Renal pelvis (tissue), 4 donors: Measurements from ENCODE around the gene CMTM6. TPM values are rescaled to one million over a fixed set of nuclear protein-coding genes. Genes with fewer than 3 reads are reported as not detected.
"Not testable (repeated sequence)": the region's sequence is repeated elsewhere in the genome, so short reads cannot be mapped to it uniquely, and the experiment has no call there.

Source experiments
- DNase-seq: peaks from one replicate; pipeline ENCODE4 v3.0.0-alpha.2; 2013
- polyA plus RNA-seq, 3 donors: library from polyadenylated mRNA; unstranded; fragments of 120-200 nt; gene quantifications; one replicate each; pipeline ENCODE4 v1.2.1, GENCODE V29; 2013; ENCODE audit not compliant: insufficient read length in 3 of 3

Gene CMTM6
- polyA plus RNA-seq, 3 donors, result 65.1 to 67.1 (median 67.1) TPM

DNA sequence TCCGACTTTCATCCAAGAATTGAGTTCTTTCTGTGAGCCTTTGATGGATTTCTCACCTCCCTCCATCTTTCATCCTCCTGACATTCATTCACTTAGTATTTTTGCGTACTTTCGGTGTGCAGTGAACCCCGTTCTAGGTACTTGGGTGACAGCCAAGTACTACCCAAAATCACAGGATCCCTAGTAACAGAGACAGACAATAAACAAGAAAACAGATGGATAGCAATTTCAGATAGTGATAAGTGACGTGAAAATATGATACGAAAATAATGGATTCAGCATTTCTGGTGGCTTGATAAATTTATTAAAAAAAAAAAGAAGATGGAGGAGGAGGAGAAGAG lies 264 bp upstream of the CMTM6 start:
- DNase-seq, result no peak

GRCh38 chr3:32501783-32502117 lies 902 bp downstream of the CMTM6 start:
- DNase-seq, result no peak

DNA sequence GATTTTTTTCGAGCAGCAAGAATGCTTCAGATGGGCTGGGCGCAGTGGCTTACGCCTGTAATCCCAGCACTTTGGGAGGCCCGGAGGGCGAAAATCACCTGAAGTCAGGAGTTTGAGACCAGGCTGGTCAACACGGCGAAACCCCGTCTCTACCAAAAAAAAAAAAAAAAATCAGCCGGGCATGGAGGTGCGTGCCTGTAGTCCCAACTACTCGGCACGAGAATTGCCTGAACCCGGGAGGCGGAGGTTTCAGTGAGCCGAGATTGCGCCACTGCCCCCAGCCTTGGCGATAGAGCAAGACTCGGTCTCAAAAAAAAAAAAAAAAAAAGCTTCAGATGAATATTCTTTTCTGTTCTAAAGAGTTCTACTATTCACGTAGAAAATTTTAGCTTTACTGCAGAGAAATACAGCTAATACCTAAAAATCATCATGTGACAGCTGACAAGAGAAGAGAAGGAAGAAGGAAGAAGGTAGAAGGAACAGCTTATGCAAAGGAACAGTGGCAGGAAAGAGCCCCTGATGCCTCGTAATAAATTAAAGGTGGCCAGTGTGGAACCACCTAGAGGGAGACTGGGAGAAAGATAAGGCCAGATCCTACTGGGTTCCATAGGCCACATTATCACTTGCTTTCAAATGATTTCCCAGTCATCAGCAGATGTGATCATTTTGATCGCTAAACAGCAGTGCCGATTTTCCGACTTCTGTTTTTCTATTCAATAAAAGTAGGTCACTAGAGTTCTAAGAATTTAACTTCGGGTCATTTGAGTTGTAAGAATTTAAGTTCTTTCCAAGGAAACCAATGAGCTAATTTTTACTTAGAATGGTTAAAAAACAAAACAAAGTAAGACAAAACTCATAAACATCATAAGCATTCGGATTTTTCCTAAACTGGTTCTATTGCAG lies 1.5 kb downstream of the CMTM6 start:
- no peak for DNase-seq

DNA sequence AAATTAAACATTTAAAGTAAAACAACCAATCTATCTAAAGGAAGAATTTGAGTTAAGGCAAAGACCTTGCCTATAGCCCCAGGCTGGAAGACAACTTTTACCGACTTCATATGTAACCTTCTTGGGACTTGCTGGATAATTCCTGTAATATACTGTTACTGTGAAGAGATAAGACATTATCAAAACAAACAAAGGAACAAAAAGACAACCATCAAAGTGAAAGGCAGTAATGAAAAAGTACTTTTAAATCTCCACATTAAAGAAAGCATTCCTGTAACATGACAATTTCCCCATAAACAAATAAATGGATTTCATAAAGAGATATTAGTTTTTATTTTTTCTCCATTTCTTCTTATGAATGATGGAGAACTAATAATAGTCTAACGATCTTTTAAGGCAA lies 2.4 kb downstream of the CMTM6 start:
- no peak for DNase-seq

DNA sequence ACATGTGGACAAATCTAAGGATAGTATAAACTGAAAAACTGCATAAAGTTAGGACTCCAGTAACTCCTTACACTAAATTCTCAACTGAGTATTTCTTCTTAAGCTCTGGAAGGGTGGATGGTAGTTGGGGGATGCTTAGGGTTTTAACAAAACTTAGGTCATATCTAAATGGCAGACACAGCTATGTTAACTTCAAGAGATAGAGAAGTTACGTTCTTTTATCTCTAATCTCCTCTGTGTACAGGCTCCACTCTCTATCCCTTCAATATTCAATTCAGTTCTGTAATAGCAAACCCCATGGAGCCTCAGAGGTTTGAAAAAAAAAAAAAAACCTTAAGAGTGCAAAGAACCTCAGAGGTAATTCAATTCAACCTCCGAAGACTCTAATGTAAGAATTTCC lies 3.1 kb downstream of the CMTM6 start:
- no peak for DNase-seq

GRCh38 chr3:32498992-32499391 lies 3.7 kb downstream of the CMTM6 start:
- no peak for DNase-seq

GRCh38 chr3:32498252-32498651 lies 4.4 kb downstream of the CMTM6 start:
- no peak for DNase-seq

DNA sequence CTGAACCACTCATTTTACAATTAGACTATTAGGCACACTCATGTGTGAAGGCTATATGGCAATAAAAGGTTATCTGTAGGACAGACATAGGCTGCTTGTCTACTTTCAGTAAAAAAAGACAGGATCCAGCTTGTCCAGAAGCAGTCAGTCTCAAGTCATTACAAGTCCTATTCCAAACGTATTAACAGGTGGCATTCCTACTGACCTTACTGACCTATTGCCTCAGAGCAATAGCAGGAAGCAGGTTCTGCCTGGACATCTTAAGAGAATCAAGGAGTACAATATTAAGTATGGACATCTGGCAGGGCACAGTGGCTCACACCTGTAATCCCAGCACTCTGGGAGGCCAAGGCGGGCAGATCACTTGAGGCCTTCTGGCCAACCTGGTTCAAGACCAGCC lies 7.0 kb downstream of the CMTM6 start:
- no peak for DNase-seq

- no peak for DNase-seq
These were observed 7.6 kb downstream of the CMTM6 start for GRCh38 chr3:32495085-32495484.

DNA sequence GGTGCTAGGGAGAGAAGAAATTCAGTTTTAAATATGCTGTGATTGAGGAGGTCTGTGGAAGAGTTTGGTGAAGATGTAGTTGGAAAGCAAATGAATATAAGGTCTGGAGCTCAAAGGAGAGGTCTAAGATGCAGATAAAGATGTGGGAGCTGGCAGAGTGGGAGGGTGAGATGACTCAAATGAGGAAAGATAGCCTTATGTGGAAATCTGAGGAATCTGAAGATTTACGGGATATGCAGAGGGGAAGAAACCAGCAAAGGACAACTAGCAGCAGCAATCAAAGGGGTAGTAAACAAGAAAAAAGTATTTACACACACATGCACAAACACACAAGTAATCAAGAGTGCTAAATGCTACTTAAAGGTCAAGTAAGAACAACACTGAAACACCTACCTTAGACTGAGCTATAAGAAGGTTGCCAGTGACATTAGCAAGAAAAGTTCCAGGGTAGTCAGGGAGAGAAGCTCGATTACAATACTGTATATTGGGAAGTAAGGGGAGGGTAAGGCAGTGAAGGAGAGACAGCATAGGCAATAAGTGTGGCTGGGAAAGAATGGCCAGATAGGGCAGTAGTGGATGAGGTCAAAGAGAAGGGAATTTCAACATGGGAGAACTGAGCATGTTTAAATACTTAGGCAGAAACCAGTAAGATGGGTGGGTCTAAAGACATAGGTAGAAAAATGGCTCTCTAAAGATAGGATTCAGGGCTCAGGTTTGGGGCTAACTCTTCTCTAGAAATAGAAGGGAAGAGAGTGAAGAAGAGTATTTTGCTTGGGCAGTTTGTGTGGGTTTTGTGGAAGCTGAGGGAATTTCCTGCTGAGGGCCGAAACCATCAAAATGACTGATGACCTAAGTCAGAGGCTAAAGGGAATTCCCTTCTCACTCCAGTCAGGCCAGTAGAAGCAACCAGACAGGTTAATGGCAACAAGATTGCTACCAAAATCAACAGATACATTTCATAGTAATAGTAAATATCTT lies 8.9 kb downstream of the CMTM6 start:
- no peak for DNase-seq

GRCh38 chr3:32492684-32493436 lies 9.8 kb downstream of the CMTM6 start:
- no peak for DNase-seq

- DNase-seq, result no peak
These were observed 14.1 kb downstream of the CMTM6 start for GRCh38 chr3:32488474-32489008.

- DNase-seq, result no peak
These were observed 14.7 kb downstream of the CMTM6 start for GRCh38 chr3:32487781-32488473.

- no peak for DNase-seq
These were observed 18.2 kb downstream of the CMTM6 start for GRCh38 chr3:32484436-32484835.

GRCh38 chr3:32483772-32484171 lies 18.9 kb downstream of the CMTM6 start:
- no peak for DNase-seq

GRCh38 chr3:32482693-32483092 lies 20.0 kb downstream of the CMTM6 start:
- DNase-seq, result no peak

- DNase-seq, result no peak
These were observed 20.6 kb downstream of the CMTM6 start for GRCh38 chr3:32481791-32482631.

- no peak for DNase-seq
These were observed 22.0 kb downstream of the CMTM6 start for GRCh38 chr3:32480604-32481003.

DNA sequence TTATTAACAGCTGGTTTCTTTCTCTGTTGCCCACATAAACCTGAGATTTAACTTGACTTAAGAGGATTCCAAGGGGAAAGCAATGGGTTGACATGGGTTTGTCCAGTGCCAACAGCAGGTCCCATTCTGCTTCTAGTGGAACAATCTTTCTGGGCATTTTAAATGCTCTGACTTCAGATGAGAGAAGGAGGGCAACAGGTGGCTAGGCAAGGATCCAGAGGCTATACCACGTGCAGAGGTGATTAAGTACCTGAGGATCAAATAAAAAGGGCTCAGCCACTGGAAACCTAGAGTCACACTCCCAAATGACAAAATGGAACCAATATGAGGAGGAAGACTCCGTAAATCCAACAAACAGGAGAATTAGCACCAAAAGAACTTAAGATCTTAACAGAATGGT lies 28.5 kb downstream of the CMTM6 start:
- DNase-seq, result no peak

GRCh38 chr3:32472151-32472550 lies 30.5 kb downstream of the CMTM6 start:
- DNase-seq, result not testable (repeated sequence)
